ENCODE data around the gene EXOC4. TPM values are rescaled to one million over a fixed set of nuclear protein-coding genes. Genes with fewer than 3 reads are reported as not detected.

Gene EXOC4
- total RNA-seq, 1 donor from 2014 or later, result 145 TPM

DNA sequence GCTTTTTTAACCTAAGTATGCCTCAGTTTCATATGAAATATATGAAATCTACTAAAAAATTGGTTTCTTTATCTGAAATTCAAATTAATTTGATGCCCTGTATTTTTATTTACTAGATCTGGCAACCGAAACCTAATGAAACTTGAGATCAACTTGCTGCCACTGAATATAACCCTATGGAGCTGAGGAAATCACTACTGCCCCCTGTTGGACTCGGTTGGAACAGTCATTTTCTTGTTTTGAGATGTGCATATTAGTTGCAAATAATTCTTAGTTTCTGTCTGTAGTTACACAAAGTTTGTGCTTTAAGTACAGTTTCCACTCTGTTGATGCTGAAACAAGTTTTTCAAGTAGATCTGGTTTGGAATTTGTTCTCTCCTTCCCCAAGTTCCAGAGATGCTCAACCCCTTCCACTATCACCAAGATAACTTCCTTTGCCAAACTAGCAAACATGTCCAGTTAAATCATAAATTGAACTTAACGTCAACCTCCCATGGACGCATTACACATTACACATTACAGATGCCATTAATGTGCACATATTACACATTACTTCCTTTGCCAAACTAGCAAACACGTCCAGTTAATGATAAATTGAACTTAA, 22.2 kb upstream of the EXOC4 start:
- Mint-ChIP-seq H3K4me3 (ENCODE audit: low read depth) (no peak overlapping the region), H3K4me1 (ENCODE audit: low read depth) (peaks cover 3% of the 10 kb centered on the region), H3K27ac (no peak overlapping the region), H3K36me3 (ENCODE audit: insufficient read depth) (no peaks in the 10 kb centered on the region), H3K9me3 (ENCODE audit: low read depth) (peaks cover 2% of the 10 kb centered on the region), H3K27me3 (no peaks in the 10 kb centered on the region)
- TF ChIP-seq CTCF (IDR thresholded peaks at IDR 0.05; ENCODE audit: unreplicated experiment), result peak; percentile 71
- DNase-seq (ENCODE audit: low spot score, unreplicated experiment), result peak; percentile 15

DNA sequence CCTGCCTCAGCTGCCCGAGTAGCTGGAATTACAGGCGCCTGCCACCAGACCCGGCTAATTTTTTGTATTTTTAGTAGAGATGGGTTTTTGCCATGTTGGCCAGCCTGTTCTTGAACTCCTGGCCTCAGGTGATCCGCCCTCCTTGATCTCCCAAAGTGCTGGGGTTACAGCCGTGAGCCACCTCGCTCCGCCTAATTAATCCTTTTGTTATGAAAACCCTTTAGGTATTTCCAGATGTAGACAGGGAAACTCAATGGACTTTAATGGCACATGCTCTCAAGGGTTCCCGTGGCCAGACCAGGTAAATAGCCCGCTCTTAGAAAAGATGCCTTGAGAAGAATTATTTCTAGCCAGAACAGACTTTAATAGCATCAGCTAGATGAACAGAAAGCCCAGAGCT, 19.7 kb upstream of the EXOC4 start:
- TF ChIP-seq CTCF (IDR thresholded peaks at IDR 0.05; ENCODE audit: unreplicated experiment), result no peak
- DNase-seq (ENCODE audit: low spot score, unreplicated experiment), result no peak
- no peaks in the 10 kb centered on the region for H3K9me3 Mint-ChIP-seq (ENCODE audit: low read depth)
- peaks cover 3% of the 10 kb centered on the region for H3K4me1 Mint-ChIP-seq (ENCODE audit: low read depth)
- H3K36me3 Mint-ChIP-seq (ENCODE audit: insufficient read depth), result no peaks in the 10 kb centered on the region
- H3K27me3 Mint-ChIP-seq, result no peaks in the 10 kb centered on the region
- no peak overlapping the region for H3K27ac Mint-ChIP-seq
- no peak overlapping the region for H3K4me3 Mint-ChIP-seq (ENCODE audit: low read depth)

- no peaks in the 10 kb centered on the region for H3K36me3 Mint-ChIP-seq (ENCODE audit: insufficient read depth)
- H3K4me3 Mint-ChIP-seq (ENCODE audit: low read depth), result no peak overlapping the region
- H3K27me3 Mint-ChIP-seq, result no peaks in the 10 kb centered on the region
- H3K9me3 Mint-ChIP-seq (ENCODE audit: low read depth), result no peaks in the 10 kb centered on the region
- TF ChIP-seq CTCF (IDR thresholded peaks at IDR 0.05; ENCODE audit: unreplicated experiment), result no peak
- peaks cover 3% of the 10 kb centered on the region for H3K4me1 Mint-ChIP-seq (ENCODE audit: low read depth)
- DNase-seq (ENCODE audit: low spot score, unreplicated experiment), result no peak
- no peak overlapping the region for H3K27ac Mint-ChIP-seq
Measured at GRCh38 chr7:133234961-133235875, 17.7 kb upstream of the EXOC4 start.

- no peaks in the 10 kb centered on the region for H3K27me3 Mint-ChIP-seq
- no peak overlapping the region for H3K4me3 Mint-ChIP-seq (ENCODE audit: low read depth)
Measured at GRCh38 chr7:133237545-133237944, 15.3 kb upstream of the EXOC4 start.

More at GRCh38 chr7:133237545-133237944, 15.3 kb upstream of the EXOC4 start:
- H3K27ac Mint-ChIP-seq, result no peak overlapping the region
- no peaks in the 10 kb centered on the region for H3K4me1 Mint-ChIP-seq (ENCODE audit: low read depth)
- no peaks in the 10 kb centered on the region for H3K36me3 Mint-ChIP-seq (ENCODE audit: insufficient read depth)
- H3K9me3 Mint-ChIP-seq (ENCODE audit: low read depth), result no peaks in the 10 kb centered on the region
- no peak for DNase-seq (ENCODE audit: low spot score, unreplicated experiment)
- TF ChIP-seq CTCF (IDR thresholded peaks at IDR 0.05; ENCODE audit: unreplicated experiment), result no peak

Data from progenitor cell of endocrine pancreas (in vitro differentiated cells).